A549 (cell line): ENCODE results near the gene NDNF. TPM values are rescaled to one million over a fixed set of nuclear protein-coding genes. Genes with fewer than 3 reads are reported as not detected.

Experiments
- ATAC-seq, 2 experiments: fragments of 200-7000 bp in 1 of 2; fragments of >200 bp in 1 of 2; cut with Nextera tagmentation in 1 of 2; cut with Tn5 transposase in 1 of 2; 3 replicates each; pipeline versions ENCODE4 v1.8.0 to v1.9.1; 2018 to 2020; ENCODE audit warnings: mild to moderate bottlenecking in 1 of 2, moderate library complexity in 1 of 2
- CTCF ChIA-PET: fragments of 300-600 bp; sonication (Branson Sonifier 250); formaldehyde crosslinking; extraction: SDS; loops from one replicate; lab custom pipeline; 2021; ENCODE audit warnings: antibody characterized with exemption, inconsistent platforms; lab: Yijun Ruan, JAX
- POLR2A ChIA-PET: fragments of 350-600 bp; formaldehyde crosslinking; extraction: SDS; loops from one replicate; lab custom pipeline; 2021; ENCODE audit warnings: antibody characterized with exemption, inconsistent platforms; lab: Yijun Ruan, JAX
- DNase-seq, 2 experiments: peaks; one replicate each; pipeline versions ENCODE4 v3.0.0 to v3.0.0-alpha.2; 2011 to 2016; ENCODE audit warnings: low read depth in 1 of 2, low spot score in 1 of 2
- FAIRE-seq: peaks from 2 replicates; lab custom pipeline; 2011; peaks lifted over from hg19 to GRCh38; lab: Jason Lieb, UNC
- H3K27ac ChIP-seq, 2 experiments: fragments of >200 bp; sonication (Bioruptor Twin); formaldehyde crosslinking; 3 replicates each; pipeline ENCODE4 v1.5.1; 2016 to 2017
- H3K4me1 ChIP-seq: fragments of >200 bp; sonication (Bioruptor Twin); formaldehyde crosslinking; 3 replicates; pipeline ENCODE4 v1.6.1; 2016
- H3K4me2 ChIP-seq: fragments of >200 bp; sonication (Bioruptor Twin); formaldehyde crosslinking; 3 replicates; pipeline ENCODE4 v1.6.1; 2016
- H3K4me3 ChIP-seq: fragments of >200 bp; sonication (Bioruptor Twin); formaldehyde crosslinking; 3 replicates; pipeline ENCODE4 v1.5.1; 2016
- H3K9me3 ChIP-seq: fragments of >200 bp; sonication (Bioruptor Twin); formaldehyde crosslinking; 3 replicates; pipeline ENCODE4 v1.6.1; 2016
- ATOH8 ChIP-seq: fragments of 250-450 bp; sonication (Bioruptor Pico); IDR thresholded peaks from 2 replicates; pipeline ENCODE4 v1.5.0; 2020; ENCODE audit warnings: low read depth, mild to moderate bottlenecking, moderate library complexity
- BCL3 ChIP-seq: fragments of >200 bp; sonication (Bioruptor Twin); formaldehyde crosslinking; IDR thresholded peaks from 3 replicates; pipeline ENCODE4 v1.6.1; 2016
- CBX8 ChIP-seq: fragments of 200-600 bp; sonication (generic); IDR thresholded peaks from 2 replicates; pipeline ENCODE4 v1.6.1; 2016
- CEBPB ChIP-seq, 2 experiments: fragments of >200 bp in 1 of 2; sonication (Bioruptor Twin) in 1 of 2; formaldehyde crosslinking in 1 of 2; IDR thresholded peaks; 2 replicates each; pipeline ENCODE4 v1.6.1; 2012 to 2016
- CHD2 ChIP-seq: fragments of 150-350 bp; IDR thresholded peaks from 2 replicates; pipeline ENCODE4 v1.6.1; 2014; ENCODE audit warnings: low read length; ENCODE audit not compliant: partially characterized antibody
- CHD4 ChIP-seq: fragments of 200-600 bp; sonication (generic); IDR thresholded peaks from 2 replicates; pipeline ENCODE4 v1.6.1; 2016; ENCODE audit warnings: antibody characterized with exemption, mild to moderate bottlenecking, borderline replicate concordance
- CTCF ChIP-seq: fragments of >200 bp; sonication (Bioruptor Twin); formaldehyde crosslinking; IDR thresholded peaks from 3 replicates; pipeline ENCODE4 v1.5.1; 2016
- EHMT2 ChIP-seq: fragments of 200-600 bp; sonication (generic); IDR thresholded peaks from 2 replicates; pipeline ENCODE4 v1.6.1; 2016; ENCODE audit warnings: antibody characterized with exemption, low read depth, mild to moderate bottlenecking, moderate library complexity
- ELK1 ChIP-seq: fragments of 150-350 bp; IDR thresholded peaks from 2 replicates; pipeline ENCODE4 v1.6.1; 2014; ENCODE audit warnings: low read depth, mild to moderate bottlenecking, low read length
- EP300 ChIP-seq, 2 experiments: fragments of >200 bp; sonication (Bioruptor Twin); formaldehyde crosslinking; IDR thresholded peaks; 2 replicates in 1 of 2; 3 replicates in 1 of 2; pipeline ENCODE4 v1.6.1; 2016 to 2017
- FOSB ChIP-seq: fragments of 250-450 bp; sonication (Bioruptor Pico); IDR thresholded peaks from 2 replicates; pipeline ENCODE4 v1.5.0; 2020; ENCODE audit warnings: mild to moderate bottlenecking, moderate library complexity
- FOXS1 ChIP-seq: fragments of 250-450 bp; sonication (Bioruptor Pico); IDR thresholded peaks from 2 replicates; pipeline ENCODE4 v1.5.0; 2020; ENCODE audit warnings: mild to moderate bottlenecking, moderate library complexity
- HEYL ChIP-seq: fragments of 250-450 bp; sonication (Bioruptor Pico); IDR thresholded peaks from 2 replicates; pipeline ENCODE4 v1.8.0; 2021; ENCODE audit warnings: mild to moderate bottlenecking, moderate library complexity
- HOXA7 ChIP-seq: fragments of 250-450 bp; sonication (Bioruptor Pico); IDR thresholded peaks from 2 replicates; pipeline ENCODE4 v1.5.0; 2020; ENCODE audit warnings: mild to moderate bottlenecking, moderate library complexity
- HOXB13 ChIP-seq: fragments of 250-450 bp; sonication (Bioruptor Pico); IDR thresholded peaks from 2 replicates; pipeline ENCODE4 v1.5.0; 2020; ENCODE audit warnings: low read depth, mild to moderate bottlenecking, moderate library complexity
- KDM1A ChIP-seq: fragments of 200-600 bp; sonication (generic); IDR thresholded peaks from 2 replicates; pipeline ENCODE4 v1.6.1; 2016; ENCODE audit warnings: low read depth, mild to moderate bottlenecking
- MAZ ChIP-seq: fragments of 150-350 bp; IDR thresholded peaks from 2 replicates; pipeline ENCODE4 v1.6.1; 2014; ENCODE audit warnings: antibody characterized with exemption, low read depth, low read length, borderline replicate concordance
- MYC ChIP-seq: IDR thresholded peaks from 2 replicates; pipeline ENCODE4 v1.6.1; 2012; ENCODE audit warnings: mild to moderate bottlenecking, inconsistent platforms, low read length, improper control_type of control experiment, borderline replicate concordance
- NR3C1 ChIP-seq: fragments of >200 bp; sonication (Bioruptor Twin); formaldehyde crosslinking; IDR thresholded peaks from 3 replicates; pipeline ENCODE4 v1.6.1; 2017
- PHF8 ChIP-seq: fragments of 200-600 bp; sonication (generic); IDR thresholded peaks from 2 replicates; pipeline ENCODE4 v1.6.1; 2016; ENCODE audit warnings: low read depth, mild to moderate bottlenecking, antibody characterized with exemption, moderate library complexity, borderline replicate concordance
- RCOR1 ChIP-seq: fragments of 150-350 bp; IDR thresholded peaks from 2 replicates; pipeline ENCODE4 v1.6.1; 2014; ENCODE audit warnings: antibody characterized with exemption, low read length, low read depth
- SMC3 ChIP-seq: fragments of >200 bp; sonication (Bioruptor Twin); formaldehyde crosslinking; IDR thresholded peaks from 3 replicates; pipeline ENCODE4 v1.6.1; 2018; ENCODE audit warnings: inconsistent platforms
- TFCP2L1 ChIP-seq: fragments of 250-450 bp; sonication (Bioruptor Pico); IDR thresholded peaks from 2 replicates; pipeline ENCODE4 v1.5.0; 2021; ENCODE audit warnings: mild to moderate bottlenecking
- TP53 ChIP-seq: fragments of 250-450 bp; sonication (Bioruptor Pico); IDR thresholded peaks from 2 replicates; pipeline ENCODE4 v1.5.0; 2021; ENCODE audit warnings: mild to moderate bottlenecking, moderate library complexity
- ZFP36 ChIP-seq: fragments of 450-650 bp; IDR thresholded peaks from 2 replicates; pipeline ENCODE4 v1.6.1; 2014; ENCODE audit warnings: borderline replicate concordance; ENCODE audit not compliant: partially characterized antibody
- ZNF302 ChIP-seq: fragments of 250-450 bp; sonication (Bioruptor Pico); IDR thresholded peaks from 2 replicates; pipeline ENCODE4 v1.9.0; 2021; ENCODE audit warnings: inconsistent platforms, mild to moderate bottlenecking, moderate library complexity
- WGBS: methylation state at CpG from one replicate; pipeline ENCODE4 v1.1.6; 2017; ENCODE audit errors: missing lambda C conversion rate; 5-methylcytosine and 5-hydroxymethylcytosine counted together
- polyA plus RNA-seq, 4 experiments: library from polyadenylated mRNA; depleted of rRNA in 3 of 4; stranded (reverse); fragments of >200 nt; fragmentation: RNase III in 1 of 4; extraction: RNeasy Plus Mini Kit Qiagen cat#74134 plus additional on column Dnase treatment in 1 of 4; gene quantifications; 2 replicates in 3 of 4; 3 replicates in 1 of 4; pipeline ENCODE4 v1.2.3, GENCODE V29; 2011 to 2017

The NDNF gene
- polyA plus RNA-seq, 2 of the 4 experiments (the other 2 are of a cell fraction): not detected

GRCh38 chr4:120995266-120996010 lies 76.9 kb downstream of the NDNF start:
- Histone ChIP-seq H3K27ac (no peak overlapping the region), H3K4me1 (no peaks in the 10 kb centered on the region), H3K4me2 (no peak overlapping the region), H3K9me3 (no peaks in the 10 kb centered on the region)
- FAIRE-seq (no peak), DNase-seq (no peak)
- TF ChIP-seq BCL3 (no peak), KDM1A (no peak), ATOH8 (no peak), MAZ (no peak), ZNF302 (no peak), TP53 (CRISPR knock-in tag) (no peak), EP300 (IDR thresholded peaks at IDR 0.05) (no peak), EHMT2 (no peak), TFCP2L1 (no peak), ZFP36 (no peak), RCOR1 (no peak), FOXS1 (CRISPR knock-in tag) (no peak), FOSB (CRISPR knock-in tag) (no peak), HEYL (no peak), CTCF (no peak), CHD4 (no peak), MYC (no peak)
- TF ChIP-seq, all 56 proteins: peak for 0
- 4% methylated on average over 1 of the region's 1 CpG for WGBS
- POLR2A ChIA-PET: no interaction called here
- ATAC-seq: no peak
- CTCF ChIA-PET: no interaction called here
- no peak overlapping the region for H3K4me3 ChIP-seq

DNA sequence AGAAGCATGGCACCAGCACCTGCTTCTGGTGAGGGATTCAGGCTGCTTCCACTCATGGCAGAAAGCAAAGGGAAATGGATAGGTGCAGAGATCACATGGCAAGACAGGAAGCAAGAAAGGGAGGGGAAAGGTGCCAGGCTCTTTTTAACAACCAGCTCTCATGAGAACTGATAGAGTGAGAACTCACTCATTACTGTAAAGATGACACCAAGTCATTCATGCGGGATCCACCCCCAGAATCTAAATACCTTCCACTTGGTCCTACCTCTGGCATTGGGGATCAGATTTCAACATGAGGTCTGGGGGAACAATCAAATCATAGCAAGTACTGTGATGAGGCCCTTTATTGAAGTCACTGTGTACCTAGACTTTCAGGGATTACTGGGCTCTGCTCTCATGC lies 77.8 kb downstream of the NDNF start:
- no peak for ATAC-seq
- 0% methylated on average over 1 of the region's 1 CpG for WGBS
- no peak for FAIRE-seq

More for the DNA sequence above, 77.8 kb downstream of the NDNF start:
- POLR2A ChIA-PET: no interaction called here
- Histone ChIP-seq H3K9me3 (no peaks in the 10 kb centered on the region), H3K4me1 (no peaks in the 10 kb centered on the region), H3K27ac (no peak overlapping the region), H3K4me2 (no peak overlapping the region), H3K4me3 (no peak overlapping the region)
- DNase-seq: no peak
- CTCF ChIA-PET: no interaction called here
- TF ChIP-seq CBX8 (no peak), ELK1 (no peak), ZNF302 (no peak), FOXS1 (CRISPR knock-in tag) (no peak), SMC3 (no peak), TP53 (CRISPR knock-in tag) (no peak), NR3C1 (no peak), HOXB13 (CRISPR knock-in tag) (no peak), HOXA7 (CRISPR knock-in tag) (no peak), CEBPB (IDR thresholded peaks at IDR 0.05) (no peak), PHF8 (no peak), CHD2 (no peak)
